ENCODE results near the gene PCID2.
"Not testable (repeated sequence)": the region's sequence is repeated elsewhere in the genome, so short reads cannot be mapped to it uniquely, and the experiment has no call there.

PCID2 gene
- 18.6 to 116 (median 29.3) reads per million in 18 experiments for total RNA-seq

DNA sequence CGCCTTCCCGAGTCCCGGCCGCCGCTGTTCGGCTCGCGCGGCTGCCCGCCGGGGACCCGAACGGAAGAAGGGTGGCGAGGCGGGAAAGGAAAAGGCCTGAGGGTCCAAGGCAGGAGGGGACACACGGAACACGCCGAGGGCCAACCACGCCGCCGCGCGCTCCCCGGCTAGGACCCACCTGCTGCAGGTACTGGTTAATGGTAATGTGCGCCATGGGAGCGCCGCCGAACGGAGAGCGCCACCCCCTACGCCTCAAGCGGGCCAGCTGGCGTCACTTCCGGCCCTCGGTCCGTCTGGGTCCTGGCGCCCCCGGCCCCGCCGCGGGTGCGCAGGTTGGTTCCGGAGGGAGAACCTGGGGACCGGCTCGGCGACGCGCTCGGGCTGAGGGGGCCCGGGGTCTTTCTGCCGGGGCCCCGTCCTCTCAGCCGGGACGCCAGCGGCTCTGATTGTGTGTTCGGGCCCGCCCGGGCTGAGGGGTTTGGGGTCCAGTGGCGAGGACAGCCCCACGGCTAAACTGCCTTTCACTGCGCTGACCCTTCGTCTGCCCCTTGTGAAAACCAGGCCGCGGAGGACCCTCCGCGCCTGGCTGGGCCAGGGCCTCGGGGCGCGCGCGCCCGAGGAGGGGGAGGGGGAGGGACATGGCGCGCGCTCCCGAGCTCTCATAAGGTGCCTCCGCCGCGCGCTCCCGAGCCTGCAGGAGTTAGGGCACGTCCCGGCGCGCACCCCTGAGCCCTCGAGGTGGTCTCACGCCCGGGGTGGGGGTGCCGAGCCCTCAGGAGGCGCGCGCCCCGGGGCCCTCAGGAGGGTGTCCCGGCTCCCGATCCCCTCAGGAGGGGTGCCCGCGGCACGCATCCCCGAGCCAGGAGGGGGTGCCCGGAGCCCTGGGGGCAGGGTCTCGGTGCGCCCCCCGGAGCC, at the start of gene PCID2:
Gene PCID2 (minus strand): TSS at position 249 of the 915 bp plus-strand sequence. CDS start 35 bp downstream, at position 214.
- DNase-seq, result peak; percentile 88 to 91

- DNase-seq, result not testable (repeated sequence)
These were observed 49.4 kb upstream of the PCID2 start for GRCh38 chr13:113257908-113258307.

GRCh38 chr13:113252516-113253095, 44.1 kb upstream of the PCID2 start:
- DNase-seq, result no peak

GRCh38 chr13:113245849-113246796, 37.7 kb upstream of the PCID2 start:
- peak in 1 of 2 donors; percentile 46 for DNase-seq

DNA sequence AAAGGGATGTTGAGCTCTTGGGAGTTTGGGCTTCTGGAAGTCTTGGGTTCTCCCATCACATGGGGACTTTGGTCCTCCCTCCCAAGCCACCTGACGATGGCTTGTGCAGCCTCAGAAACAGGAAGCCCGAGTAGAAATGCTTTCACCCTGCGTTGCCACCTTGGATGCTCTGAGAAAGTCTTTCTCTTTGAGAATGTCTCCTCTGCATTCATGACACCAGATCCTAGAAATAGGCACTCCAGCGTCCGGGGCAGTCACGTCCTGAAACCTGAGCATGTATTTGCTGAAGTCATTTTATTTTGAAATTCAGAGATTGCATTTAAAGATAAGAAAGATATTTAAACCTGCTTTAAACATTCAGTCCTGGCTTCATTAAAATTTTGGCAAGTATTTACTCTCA, 35.4 kb upstream of the PCID2 start:
- DNase-seq, result no peak

DNA sequence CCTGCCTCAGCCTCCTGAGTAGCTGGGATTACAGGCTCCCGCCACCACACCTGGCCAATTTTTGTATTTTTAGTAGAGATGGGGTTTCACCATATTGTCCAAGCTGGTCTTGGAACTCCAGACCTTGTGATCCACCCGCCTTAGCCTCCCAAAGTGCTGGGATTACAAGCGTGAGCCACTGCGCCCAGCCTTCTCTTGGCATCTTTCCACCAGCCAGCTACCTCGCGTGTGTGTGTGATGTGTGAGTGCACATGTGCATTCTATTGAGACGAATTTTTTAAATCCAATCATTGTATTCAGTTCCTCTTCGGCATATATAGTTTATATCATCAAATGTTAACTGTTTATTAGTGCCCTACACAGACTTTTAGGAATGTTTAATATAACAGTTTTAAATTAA, 33.2 kb upstream of the PCID2 start:
- not testable (repeated sequence) for DNase-seq

DNA sequence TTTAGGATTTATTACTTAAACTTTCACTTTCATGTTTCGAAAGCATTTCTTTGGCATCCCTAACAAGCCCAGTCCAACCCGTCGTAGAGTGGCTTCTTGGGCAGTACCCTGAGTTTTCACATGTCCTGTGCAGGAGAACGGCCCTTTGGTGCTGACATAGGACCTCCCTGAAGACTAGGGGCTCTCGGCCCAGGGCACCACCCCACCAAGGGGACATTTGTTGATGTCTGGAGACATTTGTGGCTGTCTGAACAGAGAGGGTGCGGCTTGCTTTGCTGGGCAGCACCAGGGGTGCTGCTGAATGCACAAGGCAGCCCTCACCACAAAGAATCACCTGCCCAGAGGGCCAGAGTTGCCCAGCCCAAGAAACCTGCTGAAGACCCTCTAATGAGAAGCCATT, 31.5 kb upstream of the PCID2 start:
- DNase-seq, result no peak

GRCh38 chr13:113239357-113239756, 30.9 kb upstream of the PCID2 start:
- DNase-seq, result no peak

DNA sequence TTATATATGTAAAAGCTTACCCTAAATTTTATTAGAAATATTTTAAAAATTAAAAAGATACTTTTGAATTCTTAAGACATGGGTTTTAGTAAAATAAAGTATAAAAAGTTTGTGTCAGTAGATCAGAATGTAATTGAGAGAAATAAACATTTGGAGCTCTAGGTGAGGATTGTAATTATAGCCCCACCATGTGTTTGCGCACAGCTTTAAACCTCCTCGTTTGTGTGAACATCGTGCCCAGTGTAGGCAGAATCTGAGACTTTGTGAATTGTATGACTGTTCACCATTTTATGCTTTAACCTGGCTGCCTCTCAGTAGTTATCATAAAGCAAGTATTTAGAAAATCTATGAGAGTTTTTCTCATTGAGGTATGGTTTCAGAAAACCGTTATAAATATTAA, 30.1 kb upstream of the PCID2 start:
- DNase-seq, result no peak

GRCh38 chr13:113233101-113233500, 24.6 kb upstream of the PCID2 start:
- DNase-seq, result no peak

- DNase-seq, result no peak
These were observed 23.9 kb upstream of the PCID2 start for GRCh38 chr13:113232208-113233003.

GRCh38 chr13:113231306-113232207, 23.1 kb upstream of the PCID2 start:
- DNase-seq, result no peak

GRCh38 chr13:113229791-113230190, 21.3 kb upstream of the PCID2 start:
- DNase-seq, result no peak

- DNase-seq, result no peak
These were observed 20.7 kb upstream of the PCID2 start for GRCh38 chr13:113229161-113229560.

GRCh38 chr13:113226873-113227450, 18.5 kb upstream of the PCID2 start:
- no peak for DNase-seq

DNA sequence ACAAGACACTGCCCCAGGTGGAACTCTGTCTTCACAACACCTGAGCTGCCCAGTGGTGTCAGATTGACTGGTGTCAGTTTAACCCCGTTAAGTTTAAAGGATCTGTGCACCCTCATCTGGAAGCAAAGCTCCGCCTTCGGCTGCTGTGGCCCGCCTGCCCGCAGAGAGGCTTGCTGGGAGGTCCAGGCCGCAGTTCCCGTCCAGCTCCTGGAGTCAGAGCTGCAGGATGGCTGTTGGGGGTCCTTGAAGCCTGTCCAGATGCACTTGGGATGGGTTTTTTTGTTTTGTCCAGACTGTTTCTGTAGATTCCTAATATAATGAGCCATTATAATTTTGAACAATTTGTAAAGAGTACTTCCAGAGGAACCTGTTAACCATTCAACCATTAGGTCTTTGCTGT, 17.0 kb upstream of the PCID2 start:
- no peak for DNase-seq

GRCh38 chr13:113224486-113224885, 16.0 kb upstream of the PCID2 start:
- no peak for DNase-seq

GRCh38 chr13:113223070-113223469, 14.6 kb upstream of the PCID2 start:
- no peak for DNase-seq

- no peak for DNase-seq
These were observed 12.4 kb upstream of the PCID2 start for GRCh38 chr13:113220877-113221276.

- no peak for DNase-seq
These were observed 11.7 kb upstream of the PCID2 start for GRCh38 chr13:113220141-113220598.
